ENCODE measurements around the gene ZNF783.

The ZNF783 gene

DNA sequence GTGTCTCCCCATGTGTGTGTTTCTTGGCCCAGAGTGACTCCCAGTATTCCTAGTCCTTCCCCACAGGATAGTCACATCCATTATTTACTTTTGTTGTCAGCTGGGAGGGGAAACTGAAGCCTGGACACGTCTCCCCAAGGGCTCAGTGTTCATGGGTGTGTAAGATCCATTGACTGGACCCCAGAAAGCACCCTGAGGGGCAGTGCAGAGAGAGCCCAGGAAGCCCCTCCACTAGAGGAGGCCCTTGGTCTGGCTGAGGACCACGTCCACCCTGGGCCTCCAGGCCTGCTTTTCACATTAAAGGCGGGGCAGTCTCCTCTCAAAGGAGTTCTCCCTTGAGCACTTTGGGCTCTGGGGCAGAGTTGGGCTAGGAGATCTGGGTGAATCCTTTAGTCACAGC is 21.3 kb downstream of the ZNF783 start:
- DNase-seq: no peak

DNA sequence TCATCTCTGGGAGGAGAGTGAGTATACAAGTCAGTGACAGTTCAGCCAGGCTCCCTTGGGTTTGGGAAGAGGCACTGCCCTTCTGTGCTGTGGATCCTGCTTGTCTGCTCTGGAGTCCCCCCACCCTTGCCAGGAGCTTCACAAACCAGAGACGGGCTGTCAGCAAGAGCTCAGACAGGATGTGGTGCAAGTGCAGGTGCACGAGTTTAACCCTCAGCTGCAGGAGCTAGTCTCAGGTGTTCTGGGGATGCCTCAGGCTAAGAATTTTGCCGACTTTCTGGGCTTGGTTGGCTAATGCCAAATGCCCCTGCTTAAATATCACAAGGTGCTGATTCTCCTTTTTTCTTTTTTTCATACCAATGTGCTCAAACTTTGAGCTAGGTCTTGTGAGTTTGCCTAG is 22.3 kb downstream of the ZNF783 start:
- DNase-seq: no peak

DNA sequence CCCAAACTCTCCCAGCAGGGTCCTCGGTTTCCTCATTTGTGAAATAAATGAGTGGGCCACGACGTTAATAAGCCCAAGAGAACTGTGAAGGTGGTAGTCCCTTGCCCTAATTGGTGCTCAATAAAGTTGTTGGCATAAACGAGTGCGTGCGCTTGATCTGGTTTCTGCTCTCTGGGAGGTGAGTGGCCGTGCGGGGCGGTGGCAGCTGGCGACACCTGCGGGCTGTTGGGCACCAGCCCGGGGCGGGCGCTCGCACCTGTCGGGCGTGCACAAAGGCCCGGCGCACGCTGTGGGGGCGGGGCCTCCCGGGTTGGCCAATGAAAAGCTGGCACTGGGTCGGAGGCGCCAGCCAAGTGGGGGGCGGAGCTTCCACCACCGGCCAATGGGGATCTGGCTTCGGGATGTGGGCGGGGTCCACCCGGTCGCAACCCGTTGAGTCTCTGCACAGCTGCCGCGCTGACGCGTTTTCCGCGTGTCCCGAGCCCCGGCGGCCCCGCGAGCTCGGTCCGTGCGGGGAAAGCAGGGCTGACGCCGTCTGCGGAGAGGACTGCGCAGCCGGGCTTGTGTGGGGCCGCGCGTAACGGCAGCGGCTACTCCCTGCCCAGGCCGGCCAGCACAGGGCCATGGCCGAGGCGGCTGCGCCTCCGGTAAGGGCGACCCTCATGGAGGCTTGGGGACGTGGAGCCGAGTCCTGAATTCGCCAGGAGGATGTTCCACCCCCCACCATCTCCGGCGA is 23.0 kb downstream of the ZNF783 start:
- no peak for DNase-seq

DNA sequence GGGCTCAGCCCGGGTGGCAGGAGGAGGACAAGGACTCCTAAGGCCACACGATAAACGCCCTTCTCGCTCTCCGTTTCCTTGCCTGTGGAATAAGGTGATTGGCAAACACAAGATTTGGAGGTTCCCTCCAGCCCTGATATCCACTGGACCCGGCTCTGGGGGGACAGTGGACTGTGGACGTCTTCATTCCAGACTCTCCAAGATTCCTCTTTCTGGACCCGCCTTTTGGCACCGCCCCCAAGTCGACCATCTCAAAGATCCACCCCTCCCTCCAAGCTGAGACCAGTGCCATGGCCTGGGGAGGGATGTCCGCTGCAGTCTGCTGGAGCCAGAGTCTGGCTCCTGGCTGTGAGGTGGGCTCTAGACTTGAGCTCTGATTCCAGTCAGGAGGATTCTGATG is 23.6 kb downstream of the ZNF783 start:
- DNase-seq: no peak

DNA sequence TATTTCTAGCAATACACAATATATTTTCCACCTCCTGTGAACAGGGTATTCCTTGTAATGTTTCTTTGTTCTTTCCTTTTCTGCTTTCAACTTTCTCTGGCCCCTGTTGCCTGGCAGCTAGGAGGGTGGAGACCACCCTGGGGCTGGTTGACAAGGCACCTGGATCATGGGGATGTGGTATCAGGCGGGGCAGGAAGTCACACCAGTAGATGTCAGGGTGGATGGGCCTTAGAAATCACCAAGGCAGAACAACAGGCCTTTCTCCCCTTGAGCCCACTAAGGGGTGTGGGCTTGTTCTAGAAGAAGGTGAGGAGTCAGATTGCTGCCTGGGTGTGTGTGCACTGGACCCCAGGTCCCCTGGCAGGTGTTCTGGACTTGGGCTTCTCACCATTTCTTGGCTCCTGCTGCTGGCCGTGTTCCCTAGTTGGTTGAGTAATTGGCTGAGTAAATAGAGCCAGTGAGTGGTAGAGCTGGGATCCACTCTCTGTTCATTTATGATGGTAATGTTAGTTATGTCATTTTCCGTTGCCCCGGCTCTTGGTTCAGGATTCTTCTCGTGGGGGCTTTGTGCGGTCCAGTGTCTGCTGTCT is 24.9 kb downstream of the ZNF783 start:
- no peak for DNase-seq

DNA sequence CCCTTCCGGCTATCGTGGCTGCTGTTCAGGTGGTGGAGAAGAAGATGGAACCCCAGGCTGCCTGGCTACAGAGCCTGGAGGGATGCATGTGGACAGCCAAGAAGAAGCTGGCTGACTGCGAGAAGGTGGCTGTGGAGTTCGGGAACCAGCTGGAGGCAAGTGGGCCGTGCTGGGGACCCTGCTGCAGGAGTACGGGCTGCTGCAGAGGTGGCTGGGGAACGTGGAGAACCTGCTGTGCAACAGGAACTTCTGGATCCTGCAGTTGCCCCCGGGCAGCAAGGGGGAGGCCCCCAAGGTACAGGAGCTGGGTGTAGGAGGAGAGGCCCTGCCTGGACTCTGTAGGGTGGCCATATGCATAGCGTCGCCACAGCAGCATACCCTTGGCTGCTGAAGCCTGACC is 25.6 kb downstream of the ZNF783 start:
- no peak for DNase-seq

DNA sequence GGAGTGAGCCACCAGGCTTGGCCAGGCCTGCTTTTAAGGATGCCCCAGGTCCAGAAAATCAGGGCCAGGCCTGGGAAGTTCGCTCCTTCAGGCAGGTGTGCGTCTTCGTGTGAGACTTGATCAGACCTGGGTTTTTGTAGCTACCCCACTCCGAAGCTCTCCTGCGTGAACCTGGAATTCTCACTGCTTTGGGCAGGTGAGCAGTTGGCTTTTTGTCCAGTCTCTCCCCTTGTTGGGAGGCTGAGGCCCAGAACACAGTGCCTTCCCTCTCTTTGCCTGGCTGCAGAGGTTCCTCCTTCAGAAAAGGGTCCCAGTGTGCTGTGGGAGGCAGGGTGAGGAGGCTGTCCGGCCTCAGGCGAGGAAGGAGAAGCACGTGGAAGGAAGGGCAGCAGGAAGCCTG is 27.3 kb downstream of the ZNF783 start:
- DNase-seq: no peak

DNA sequence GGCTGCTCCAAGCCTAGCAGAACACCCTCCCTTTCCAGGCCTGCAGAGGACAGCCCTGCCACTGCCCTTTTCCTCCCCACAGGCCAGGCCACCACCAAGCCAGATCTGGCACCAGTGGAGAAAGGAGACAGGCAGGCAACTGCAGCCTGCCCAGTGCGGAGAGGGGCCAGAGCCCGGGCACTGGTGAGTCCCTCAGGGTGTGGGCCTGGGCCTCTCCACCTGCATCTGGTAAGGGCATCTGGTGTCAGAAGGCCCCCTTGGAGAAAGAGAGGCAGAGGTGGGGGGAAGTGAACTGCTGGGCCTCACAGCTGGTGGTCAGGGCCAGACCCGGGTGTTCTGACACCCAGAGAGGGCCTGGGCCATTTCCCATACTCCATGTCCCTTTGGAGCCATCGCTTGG is 27.9 kb downstream of the ZNF783 start:
- DNase-seq: no peak

DNA sequence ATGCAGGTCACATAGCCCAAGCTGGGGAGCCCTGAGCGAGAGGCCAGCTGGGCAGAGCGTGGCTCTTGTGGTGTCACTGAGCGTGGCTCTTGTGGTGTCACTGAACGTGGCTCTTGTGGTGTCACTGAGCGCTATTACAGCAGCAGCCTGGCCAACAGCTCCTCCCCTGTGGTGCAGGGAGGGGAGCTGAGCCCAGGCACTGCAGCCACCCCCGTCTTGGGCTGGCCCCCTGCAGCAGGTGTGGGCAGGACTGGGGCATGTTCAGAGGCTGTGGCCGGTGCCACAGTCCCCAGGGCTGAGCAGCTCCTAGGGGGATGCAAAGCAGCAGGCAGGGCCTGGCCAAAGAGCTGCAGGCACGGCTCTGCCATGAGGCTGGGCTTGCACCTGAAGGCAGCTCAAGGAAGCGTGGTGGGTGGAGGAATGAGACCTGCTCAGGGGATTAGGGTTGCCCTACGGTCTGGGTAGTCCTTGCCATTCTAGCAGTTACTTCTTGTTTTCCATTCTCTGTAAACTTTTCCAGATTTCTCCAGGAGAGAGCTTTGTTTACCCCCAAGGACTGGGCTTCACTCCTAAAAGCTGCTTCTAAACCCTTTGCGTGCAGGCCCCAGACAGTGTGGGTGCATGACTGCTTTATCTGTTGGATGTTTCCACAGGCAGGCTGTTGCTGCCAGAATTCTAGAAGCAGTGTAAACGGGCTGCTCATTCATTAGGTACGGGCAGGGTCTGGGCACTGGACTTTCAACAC is 29.2 kb downstream of the ZNF783 start:
- no peak for DNase-seq

DNA sequence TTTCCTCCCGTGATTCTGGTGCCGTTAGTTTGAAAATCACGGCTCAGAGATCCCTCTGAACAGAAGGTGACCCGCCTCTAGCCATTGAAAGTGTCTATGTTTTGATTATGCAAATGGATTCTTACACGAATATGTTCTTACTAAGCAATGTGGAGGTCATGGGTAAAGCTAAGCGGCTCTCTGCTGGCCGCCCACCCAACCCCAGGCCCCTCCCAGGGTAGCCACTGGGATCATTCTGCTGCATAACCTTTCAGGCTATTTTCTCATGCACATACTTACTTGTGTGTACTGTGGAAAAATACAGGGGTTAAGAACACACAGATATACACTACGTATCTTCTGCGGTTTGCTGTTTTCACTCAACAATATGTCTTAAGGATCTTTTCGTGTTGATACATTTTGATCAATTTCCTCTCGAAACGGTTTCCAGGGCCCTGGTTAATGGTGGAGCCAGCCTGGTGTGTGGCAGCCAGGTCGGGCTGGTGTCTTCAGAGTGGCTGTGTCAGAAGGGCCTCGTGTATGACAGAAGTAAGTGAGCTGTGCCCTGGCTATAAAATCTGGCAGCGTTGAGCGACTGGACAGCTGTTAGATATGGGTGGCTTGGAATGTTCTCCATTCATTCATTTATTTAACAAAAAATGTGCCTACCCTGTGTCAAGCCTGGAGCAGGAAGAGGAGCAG is 29.9 kb downstream of the ZNF783 start:
- no peak for DNase-seq

DNA sequence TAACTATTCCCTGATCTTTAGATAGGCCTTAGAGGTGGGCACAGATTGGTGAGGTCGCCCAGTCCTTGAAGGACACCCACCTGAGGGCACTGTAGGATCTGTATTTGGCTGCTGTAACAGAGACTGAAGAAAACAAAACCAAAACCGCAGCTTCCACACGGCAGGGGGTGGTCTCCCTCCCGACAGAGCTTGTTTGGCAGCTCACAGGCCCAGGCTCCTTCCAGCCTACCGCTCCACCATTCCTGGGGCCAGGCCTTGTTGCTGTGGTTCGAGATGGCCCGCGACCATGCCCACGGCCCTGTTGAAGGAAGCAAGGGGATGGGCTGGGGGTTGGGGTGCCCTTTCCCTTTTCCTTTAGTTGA is 30.4 kb downstream of the ZNF783 start:
- no peak for DNase-seq

DNA sequence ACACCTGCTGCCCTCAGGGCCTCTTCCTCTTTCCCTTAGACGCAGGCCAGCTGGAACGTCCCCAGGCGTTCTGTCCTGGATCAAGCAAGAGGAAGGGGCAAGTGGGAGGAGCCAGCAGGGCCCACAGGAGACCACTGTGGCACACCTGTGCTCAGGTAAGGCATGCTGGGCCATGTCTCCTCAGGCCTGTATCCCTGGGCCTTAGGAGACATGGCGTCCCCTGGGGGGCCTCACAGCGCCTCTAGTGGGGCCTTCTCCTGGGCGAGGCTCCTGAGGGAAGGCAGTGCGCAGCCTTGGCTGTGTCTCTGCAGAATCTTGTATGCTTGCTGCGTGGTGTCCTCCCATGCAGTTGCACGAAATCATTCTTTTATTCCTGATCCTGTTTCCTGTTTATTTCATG is 31.3 kb downstream of the ZNF783 start:
- no peak for DNase-seq

DNA sequence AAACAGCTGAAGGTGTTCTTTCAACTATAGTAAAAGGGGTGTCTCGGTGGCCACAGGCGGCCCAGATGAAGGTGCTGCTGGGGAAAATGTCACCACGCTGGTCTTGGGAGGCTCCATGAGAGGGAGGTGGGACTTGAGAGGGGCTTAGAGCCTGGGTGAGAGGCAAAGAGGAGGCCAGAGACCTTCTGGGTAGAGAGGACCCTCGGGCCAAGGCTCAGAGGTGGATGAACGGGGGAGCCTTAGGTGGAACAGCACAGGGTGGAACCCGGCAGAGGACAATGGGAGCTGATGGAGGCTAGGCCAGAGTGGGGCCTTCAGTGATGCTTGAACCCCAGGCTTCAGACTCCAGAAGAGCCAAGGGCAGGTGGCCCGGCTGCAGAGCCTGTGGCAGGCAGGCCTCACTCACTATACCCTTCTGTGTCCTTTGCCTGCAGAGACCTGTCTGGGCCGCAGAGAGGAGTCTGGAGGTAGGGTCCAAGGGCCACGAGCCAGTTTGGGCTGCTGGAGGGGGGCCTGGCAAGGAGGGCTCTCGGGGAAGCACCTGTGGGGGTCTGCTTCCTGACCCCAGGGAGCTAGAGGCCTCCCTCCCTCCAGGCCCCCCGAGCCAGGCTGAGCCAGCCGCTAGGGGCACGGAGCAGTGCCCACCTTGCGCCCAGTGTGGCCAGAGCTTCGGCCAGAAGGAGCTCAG is 32.1 kb downstream of the ZNF783 start:
- no peak for DNase-seq

DNA sequence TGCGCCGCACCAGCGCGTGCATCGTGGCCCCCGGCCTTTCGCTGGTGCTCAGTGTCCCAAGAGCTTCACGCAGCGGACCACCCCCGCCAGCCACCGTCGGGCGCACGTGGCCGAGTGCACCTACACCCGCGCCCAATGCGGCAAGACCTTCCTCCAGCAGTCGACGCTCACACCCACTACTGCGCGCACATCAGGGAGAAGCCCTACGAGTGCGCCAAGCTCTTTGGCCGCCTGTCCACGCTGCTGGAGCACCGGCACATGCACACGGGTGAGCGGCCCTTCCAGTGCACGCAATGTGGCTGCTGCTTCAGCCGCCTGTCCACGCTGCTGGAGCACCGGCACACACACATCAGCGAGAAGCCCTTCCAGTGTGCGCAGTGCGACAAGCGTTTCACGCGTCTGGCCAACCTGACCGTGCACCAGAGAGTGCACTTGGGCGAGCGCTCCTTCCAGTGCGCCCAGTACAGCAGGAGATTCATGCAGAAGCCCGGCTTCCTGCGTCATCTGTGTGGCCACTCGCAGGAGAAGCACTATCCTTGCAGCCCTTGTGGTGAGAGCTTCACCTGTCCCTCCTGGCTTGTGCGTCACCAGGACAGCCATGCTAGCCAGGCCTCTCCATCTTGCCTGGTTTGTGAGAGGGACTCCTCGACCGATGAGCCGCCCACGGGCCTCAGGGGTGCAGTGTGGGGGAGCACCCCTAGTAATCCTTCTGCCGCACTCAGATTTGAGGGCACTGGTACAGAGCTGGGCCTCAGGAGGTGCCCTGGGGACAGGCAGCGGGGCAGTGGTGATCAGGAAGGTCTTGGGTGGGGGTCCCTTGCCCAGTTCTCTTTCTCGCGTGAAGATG is 32.9 kb downstream of the ZNF783 start:
- no peak for DNase-seq

DNA sequence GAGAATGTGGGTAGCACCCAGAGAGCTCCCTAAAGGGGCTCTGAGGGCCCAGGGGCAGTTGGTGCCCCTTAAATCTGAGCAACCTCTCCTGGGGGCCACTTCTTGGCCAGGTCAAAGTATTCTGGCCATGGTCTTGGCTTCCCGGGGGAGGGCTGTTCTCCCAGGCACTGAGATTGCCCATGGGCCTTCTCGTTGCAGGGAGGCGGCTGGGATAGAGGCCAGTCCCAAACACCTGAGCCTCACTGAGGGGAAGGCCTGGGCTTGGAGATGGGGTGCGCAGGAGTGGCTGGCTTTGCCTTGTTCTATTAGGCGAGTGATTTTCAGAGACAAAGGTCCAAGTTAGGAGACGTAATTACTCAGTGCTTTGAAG is 33.5 kb downstream of the ZNF783 start:
- DNase-seq: no peak

DNA sequence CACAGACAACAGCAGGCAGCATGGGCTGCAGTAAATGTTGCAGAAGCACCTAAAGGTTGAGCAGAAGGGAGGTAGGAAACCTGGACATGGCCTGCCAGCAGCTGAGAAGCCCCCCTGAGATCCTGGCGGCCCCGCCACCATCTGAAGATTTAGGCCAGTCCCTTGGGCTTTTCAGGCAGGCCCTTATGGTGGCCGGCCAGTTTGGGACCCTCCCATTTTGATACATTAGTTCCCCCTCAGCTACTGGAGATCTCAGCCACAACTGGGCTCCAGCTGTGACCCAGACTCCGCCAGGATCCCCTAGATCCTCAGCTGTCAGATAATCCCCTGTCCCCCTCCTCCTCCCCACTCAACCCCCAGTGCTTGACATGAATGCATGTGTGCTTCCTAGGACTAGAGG is 34.4 kb downstream of the ZNF783 start:
- no peak for DNase-seq

DNA sequence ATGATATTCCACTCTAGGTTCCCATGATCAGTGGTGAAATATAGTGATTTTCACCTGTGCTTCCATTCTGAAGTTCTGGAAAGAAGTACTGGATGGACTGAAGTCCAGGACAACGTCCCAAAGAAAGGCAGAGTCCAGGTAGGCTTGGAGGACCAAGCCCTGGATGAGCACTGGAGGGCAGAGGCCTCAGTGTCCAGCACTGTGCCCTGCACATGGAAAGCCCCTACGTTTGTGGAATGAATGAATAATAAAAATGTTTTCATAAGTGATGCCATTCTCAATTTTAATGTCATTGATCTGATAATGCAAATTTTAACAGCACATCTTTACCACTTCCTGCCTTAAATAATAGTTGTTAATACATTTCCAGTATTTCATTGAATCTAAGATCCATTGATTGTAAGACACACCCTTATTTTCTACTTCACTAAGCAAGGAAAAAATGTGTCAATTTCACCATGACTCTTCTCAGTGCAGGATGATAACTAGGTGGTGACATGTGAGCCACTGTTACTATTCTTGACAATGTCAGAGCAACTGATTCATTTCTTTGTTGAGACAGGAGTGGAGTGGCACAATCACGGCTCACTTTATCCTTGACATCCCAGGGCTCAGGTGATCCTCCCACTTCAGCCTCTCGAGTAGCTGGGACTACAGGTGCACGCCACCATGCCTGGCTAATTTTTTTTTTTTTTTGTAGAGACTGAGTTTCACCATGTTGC is 35.2 kb downstream of the ZNF783 start:
- no peak for DNase-seq

DNA sequence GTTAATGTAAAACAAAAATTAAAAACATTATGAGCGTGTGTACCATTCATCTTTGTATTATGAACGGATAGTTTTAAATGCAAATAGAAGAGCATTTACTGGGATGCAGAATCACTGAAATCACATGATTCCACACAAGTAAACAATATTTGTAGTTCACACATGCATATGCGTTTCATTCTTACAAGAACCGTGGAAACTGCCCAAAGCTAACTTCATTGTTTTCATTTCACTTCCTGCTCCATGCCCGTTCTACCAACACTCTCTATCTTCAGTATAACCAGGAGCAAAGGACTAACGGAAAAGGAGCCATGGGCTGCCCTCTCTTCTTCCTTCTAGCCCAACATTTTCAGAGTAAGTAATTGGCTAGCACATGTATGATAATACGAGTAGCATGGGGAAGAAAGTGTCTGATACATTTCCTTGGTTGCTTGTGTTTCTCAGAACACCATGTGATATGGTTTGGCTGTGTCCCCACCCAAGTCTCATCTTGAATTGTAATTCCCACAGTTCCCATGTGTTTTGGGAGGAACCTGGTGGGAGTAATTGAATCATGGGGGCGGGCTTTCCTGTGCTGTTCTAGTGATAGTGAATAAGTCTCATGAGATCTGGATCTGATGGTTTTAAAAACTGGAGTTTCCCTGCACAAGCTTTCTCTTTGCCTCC is 38.8 kb downstream of the ZNF783 start:
- no peak for DNase-seq

DNA sequence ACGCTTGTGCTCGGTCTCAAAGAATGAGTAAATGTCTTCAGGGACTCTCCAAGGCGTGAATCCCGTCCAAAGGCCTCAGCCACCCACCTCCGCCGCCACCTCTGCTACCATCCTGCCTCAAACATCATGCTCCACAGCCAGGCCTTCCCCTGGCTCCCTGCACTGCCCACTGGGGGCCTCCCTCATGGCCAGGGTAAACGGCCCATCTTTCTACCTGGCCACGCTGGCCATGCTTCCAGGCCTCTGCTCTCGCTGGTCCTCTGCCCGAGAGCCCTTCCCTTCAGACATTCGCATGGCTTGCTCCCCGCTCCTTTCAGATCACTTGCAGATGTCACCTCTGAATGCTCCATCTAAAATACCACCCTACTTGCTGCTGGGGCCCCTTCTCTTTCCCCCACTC is 40.2 kb downstream of the ZNF783 start:
- no peak for DNase-seq

DNA sequence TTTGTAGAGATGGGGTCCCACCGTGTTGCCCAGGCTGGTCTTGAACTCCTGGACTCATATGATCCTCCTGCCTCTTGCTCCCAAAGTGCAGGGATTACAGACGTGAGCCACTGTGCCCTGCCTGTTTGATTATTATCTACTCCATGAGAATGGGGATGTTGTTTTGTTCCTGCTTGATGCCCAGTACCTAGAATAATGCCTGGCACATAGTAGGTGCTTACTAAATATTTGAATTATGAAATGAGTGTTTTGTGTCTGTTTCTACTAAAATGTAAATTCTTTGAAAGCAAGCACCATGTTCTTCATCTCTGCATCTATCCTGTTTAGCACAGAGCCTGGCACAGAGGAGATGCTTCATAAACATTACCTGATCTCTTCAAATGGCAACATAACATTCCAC is 40.9 kb downstream of the ZNF783 start:
- DNase-seq: no peak

DNA sequence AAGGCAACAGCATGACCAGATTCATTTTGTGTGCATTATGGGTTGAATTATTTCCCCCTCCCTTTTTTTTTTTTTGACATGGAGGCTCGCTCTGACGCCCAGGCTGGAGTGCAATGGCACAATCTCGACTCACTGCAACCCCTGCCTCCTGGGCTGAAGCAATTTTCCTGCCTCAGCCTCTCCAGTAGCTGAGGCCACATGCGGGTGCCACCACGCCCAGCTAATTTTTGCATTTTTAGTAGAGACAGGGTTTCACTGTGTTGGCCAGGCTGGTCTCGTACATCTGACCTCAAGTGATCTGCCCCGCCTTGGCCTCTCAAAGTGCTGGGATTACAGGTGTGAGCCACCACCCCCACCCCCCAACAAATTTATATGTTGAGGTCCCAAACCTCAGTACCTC is 42.0 kb downstream of the ZNF783 start:
- DNase-seq: no peak

Measured in SIG-M5 (cell line).